ENCODE measurements around the gene THRAP3. TPM values are rescaled to one million over a fixed set of nuclear protein-coding genes. Genes with fewer than 3 reads are reported as not detected.

Gene THRAP3
- total RNA-seq, 2 donors from 2014 or later: 81.0 to 103 TPM

- Histone ChIP-seq H3K27me3 (no peaks in the 10 kb centered on the region), H3K9me3 (no peaks in the 10 kb centered on the region), H3K27ac (peak overlapping the region; percentile 69), H3K36me3 (peaks cover 12% of the 10 kb centered on the region), H3K4me1 (no peaks in the 10 kb centered on the region), H3K4me3 (peak overlapping the region; percentile 30), H3K9ac (ENCODE audit: low read depth in 2 of 2, low read length in 2 of 2) (peak overlapping the region in 1 of 2 donors; percentile 26)
- intact Hi-C loops (cut with DNase I): no loop called here
- no peak for DNase-seq
- no peak for TF ChIP-seq CTCF (IDR thresholded peaks at IDR 0.05)
These were observed 46.4 kb upstream of the THRAP3 start for GRCh38 chr1:36177589-36178431.

GRCh38 chr1:36178471-36179219, 45.6 kb upstream of the THRAP3 start:
- peak overlapping the region; percentile 57 to 66 for H3K9ac ChIP-seq (ENCODE audit: low read depth in 2 of 2, low read length in 2 of 2)
- TF ChIP-seq CTCF (IDR thresholded peaks at IDR 0.05): no peak
- intact Hi-C loops (cut with DNase I): no loop called here
- peak overlapping the region; percentile 69 for H3K27ac ChIP-seq
- H3K4me1 ChIP-seq: no peaks in the 10 kb centered on the region
- H3K4me3 ChIP-seq: peak overlapping the region; percentile 30
- H3K36me3 ChIP-seq: peaks cover 4% of the 10 kb centered on the region
- DNase-seq: peak; percentile 93
- no peaks in the 10 kb centered on the region for H3K9me3 ChIP-seq
- no peaks in the 10 kb centered on the region for H3K27me3 ChIP-seq

GRCh38 chr1:36179220-36179600, 45.0 kb upstream of the THRAP3 start:
- DNase-seq: no peak
- Histone ChIP-seq H3K4me1 (no peaks in the 10 kb centered on the region), H3K4me3 (no peak overlapping the region), H3K27ac (peak overlapping the region; percentile 69), H3K9ac (ENCODE audit: low read depth in 2 of 2, low read length in 2 of 2) (peak overlapping the region in 1 of 2 donors; percentile 66), H3K36me3 (peaks cover 4% of the 10 kb centered on the region), H3K9me3 (no peaks in the 10 kb centered on the region), H3K27me3 (no peaks in the 10 kb centered on the region)
- TF ChIP-seq CTCF (IDR thresholded peaks at IDR 0.05): no peak
- intact Hi-C loops (cut with DNase I): no loop called here

- no peak overlapping the region for H3K4me3 ChIP-seq
- no peaks in the 10 kb centered on the region for H3K27me3 ChIP-seq
- no peak for DNase-seq
- H3K9ac ChIP-seq (ENCODE audit: low read depth in 2 of 2, low read length in 2 of 2): no peak overlapping the region
- TF ChIP-seq CTCF (IDR thresholded peaks at IDR 0.05): no peak
- peak overlapping the region; percentile 11 for H3K27ac ChIP-seq
- no peaks in the 10 kb centered on the region for H3K9me3 ChIP-seq
- peaks cover 2% of the 10 kb centered on the region for H3K4me1 ChIP-seq
- H3K36me3 ChIP-seq: no peaks in the 10 kb centered on the region
- intact Hi-C loops (cut with DNase I): loop anchor here (10.0 kb wide), 1 partner anchor 102 kb away; no protein-coding TSS in a partner anchor
These were observed 41.5 kb upstream of the THRAP3 start for GRCh38 chr1:36182734-36183133.

GRCh38 chr1:36183309-36183856, 40.9 kb upstream of the THRAP3 start:
- H3K9me3 ChIP-seq: no peaks in the 10 kb centered on the region
- H3K27me3 ChIP-seq: no peaks in the 10 kb centered on the region
- peaks cover 6% of the 10 kb centered on the region for H3K4me1 ChIP-seq
- no peak overlapping the region for H3K9ac ChIP-seq (ENCODE audit: low read depth in 2 of 2, low read length in 2 of 2)
- DNase-seq: no peak
- H3K27ac ChIP-seq: peak overlapping the region; percentile 11
- TF ChIP-seq CTCF (IDR thresholded peaks at IDR 0.05): no peak
- H3K36me3 ChIP-seq: no peaks in the 10 kb centered on the region
- intact Hi-C loops (cut with DNase I): loop anchor here (10.0 kb wide), 1 partner anchor 101 kb away; no protein-coding TSS in a partner anchor
- H3K4me3 ChIP-seq: no peak overlapping the region
